HepG2 (cell line): Measurements from ENCODE around the gene IP6K3. TPM values are rescaled to one million over a fixed set of nuclear protein-coding genes. Genes with fewer than 3 reads are reported as not detected.

Source experiments
- ATAC-seq: fragments of 200-7000 bp; cut with Tn5 transposase; 3 replicates; pipeline ENCODE4 v1.9.1; 2020; ENCODE audit warnings: mild to moderate bottlenecking, moderate library complexity
- BruUV-seq: library from RNA; stranded (reverse); fragments of 400-500 nt; replicated peaks from 2 replicates; lab custom pipeline; 2021; lab: Mats Ljungman, UMichigan
- CTCF ChIA-PET: fragments of 300-600 bp; formaldehyde crosslinking; extraction: SDS; loops from one replicate; lab custom pipeline; 2021; ENCODE audit warnings: low total read pairs, inconsistent platforms, low intra/inter-chr PET ratio; lab: Yijun Ruan, JAX
- POLR2A ChIA-PET: fragments of 350-600 bp; sonication (Branson Sonifier 250); formaldehyde crosslinking; loops from one replicate; lab custom pipeline; 2020; ENCODE audit warnings: antibody characterized with exemption, inconsistent platforms; lab: Yijun Ruan, JAX
- DNase-seq: peaks from one replicate; pipeline ENCODE4 v3.0.0-alpha.2; 2015; ENCODE audit warnings: low spot score
- FAIRE-seq: peaks from 3 replicates; lab custom pipeline; 2011; peaks lifted over from hg19 to GRCh38; lab: Jason Lieb, UNC
- H2AFZ ChIP-seq: one replicate; pipeline ENCODE4 v1.6.1; 2011; ENCODE audit warnings: low read length, inconsistent platforms
- H3K27ac ChIP-seq: fragments of 300-600 bp; 3 replicates; pipeline ENCODE4 v1.8.0; 2011; ENCODE audit warnings: mixed run types, mild to moderate bottlenecking, mixed read lengths, low read length, inconsistent platforms; ENCODE audit not compliant: insufficient read depth; ENCODE audit errors: extremely low read length
- H3K27me3 ChIP-seq, 2 experiments: fragments of 200-600 bp in 1 of 2; 2 replicates in 1 of 2; 3 replicates in 1 of 2; pipeline versions ENCODE4 v1.6.0 to v1.8.0; 2011; ENCODE audit warnings: low read length in 2 of 2, mild to moderate bottlenecking in 2 of 2, moderate library complexity in 2 of 2, inconsistent platforms in 1 of 2; ENCODE audit not compliant: insufficient read depth in 2 of 2, control insufficient read depth in 1 of 2
- H3K36me3 ChIP-seq, 2 experiments: fragments of 200-600 bp in 1 of 2; replicated peaks in 1 of 2; 2 replicates in 1 of 2; 3 replicates in 1 of 2; pipeline versions ENCODE4 v1.5.1 to v1.8.0; 2011; ENCODE audit warnings: low read length in 2 of 2, inconsistent platforms in 1 of 2; ENCODE audit not compliant: insufficient read depth in 2 of 2, control insufficient read depth in 1 of 2
- H3K4me1 ChIP-seq: 2 replicates; pipeline ENCODE4 v1.5.1; 2012; ENCODE audit warnings: low read length, inconsistent platforms; ENCODE audit not compliant: insufficient read depth
- H3K4me2 ChIP-seq: 2 replicates; pipeline ENCODE4 v1.6.0; 2011; ENCODE audit warnings: low read depth, low read length, inconsistent platforms
- H3K4me3 ChIP-seq, 3 experiments: fragments of 200-600 bp in 1 of 3; sonication (generic), shearing (Covaris generic) in 1 of 3; replicated peaks in 1 of 3; 2 replicates each; pipeline ENCODE4 v1.5.1; 2011 to 2016; ENCODE audit warnings: low read length in 3 of 3, inconsistent platforms in 2 of 3, low read depth in 2 of 3, mild to moderate bottlenecking in 2 of 3, control low read depth in 1 of 3, mixed read lengths in 1 of 3; ENCODE audit not compliant: insufficient read depth in 1 of 3
- H3K79me2 ChIP-seq: one replicate; pipeline ENCODE4 v1.6.1; 2011; ENCODE audit warnings: low read length, inconsistent platforms; ENCODE audit not compliant: insufficient read depth
- H3K9ac ChIP-seq: 2 replicates; pipeline ENCODE4 v1.6.0; 2011; ENCODE audit warnings: mild to moderate bottlenecking, low read depth, low read length, inconsistent platforms; ENCODE audit not compliant: insufficient read depth
- H3K9me3 ChIP-seq: 2 replicates; pipeline ENCODE4 v1.5.1; 2012; ENCODE audit warnings: mild to moderate bottlenecking, low read length
- H4K20me1 ChIP-seq: 2 replicates; pipeline ENCODE4 v1.6.0; 2011; ENCODE audit warnings: inconsistent platforms, mild to moderate bottlenecking, low read length, moderate library complexity; ENCODE audit not compliant: insufficient read depth
- BCL3 ChIP-seq: sonication (generic); formaldehyde crosslinking; IDR thresholded peaks from 2 replicates; pipeline ENCODE4 v1.5.1; 2020; ENCODE audit warnings: mild to moderate bottlenecking, missing genetic modification reagents, moderate library complexity
- PHF5A ChIP-seq: IDR thresholded peaks from one replicate; pipeline ENCODE4 v1.6.1; 2018; ENCODE audit warnings: low read depth, missing genetic modification reagents; ENCODE audit not compliant: unreplicated experiment
- RXRB ChIP-seq: IDR thresholded peaks from 2 replicates; pipeline ENCODE4 v1.6.1; 2016; ENCODE audit warnings: borderline replicate concordance, missing genetic modification reagents, missing compliant biosample characterization
- SOX13 ChIP-seq, 3 experiments: fragments of 450-650 bp in 1 of 3; sonication (generic) in 1 of 3; formaldehyde crosslinking in 1 of 3; IDR thresholded peaks in 2 of 3; conservative IDR thresholded peaks in 1 of 3; 2 replicates each; pipeline versions ENCODE4 v1.5.0 to v1.6.1; 2016 to 2020; ENCODE audit warnings: antibody characterized with exemption in 1 of 3, mild to moderate bottlenecking in 1 of 3, missing compliant biosample characterization in 1 of 3, missing genetic modification reagents in 1 of 3, moderate library complexity in 1 of 3
- ZBED4 ChIP-seq: sonication (generic); formaldehyde crosslinking; IDR thresholded peaks from 2 replicates; pipeline ENCODE4 v1.4.0; 2020; ENCODE audit warnings: missing genetic modification reagents, borderline replicate concordance
- ZNF737 ChIP-seq: sonication (generic); formaldehyde crosslinking; IDR thresholded peaks from 2 replicates; pipeline ENCODE4 v1.5.0; 2020; ENCODE audit warnings: missing genetic modification reagents, mild to moderate bottlenecking, borderline replicate concordance
- WGBS: methylation state at CpG from one replicate; pipeline ENCODE4 v1.1.6; 2017; ENCODE audit warnings: low lambda C conversion rate; 5-methylcytosine and 5-hydroxymethylcytosine counted together
- in situ Hi-C: cut with HindIII; loops from 2 replicates; pipeline ENCODE4 v1.10.0; 2017; ENCODE audit warnings: low pct_unique_long_range_greater_than_20kb; ENCODE audit not compliant: extremely low pct_ligation_motif_present
- intact Hi-C: fragments of 100-400 bp; cut with micrococcal nuclease; formaldehyde crosslinking; loops from one replicate; pipeline ENCODE4 v1.10.0; 2022; ENCODE audit not compliant: unreplicated experiment
- polyA plus RNA-seq, 8 experiments: library from polyadenylated mRNA; depleted of rRNA in 3 of 8; stranded (reverse) in 7 of 8; unstranded in 1 of 8; fragments of >200 nt; fragmentation: Illumina TruSeq in 4 of 8; extraction: Trizol in 4 of 8; gene quantifications; 2 replicates each; pipeline versions ENCODE4 v1.2.1 to v1.2.3, GENCODE V29; 2011 to 2016; ENCODE audit warnings: low read depth in 4 of 8, missing spikeins in 1 of 8, mixed read lengths in 1 of 8; ENCODE audit not compliant: insufficient read depth in 1 of 8
- total RNA-seq, 5 experiments: library from RNA; depleted of rRNA; stranded (reverse); fragments of >200 nt; fragmentation: Illumina TruSeq; extraction: Trizol; gene quantifications; 2 replicates each; pipeline ENCODE4 v1.2.3, GENCODE V29; 2016; ENCODE audit warnings: low read depth in 1 of 5

Gene IP6K3
- total and polyA plus RNA-seq, 2 of the 13 experiments (the other 11 are each of a cell fraction or from before 2014, with no cell fraction given): 0.11 to 0.18 TPM

DNA sequence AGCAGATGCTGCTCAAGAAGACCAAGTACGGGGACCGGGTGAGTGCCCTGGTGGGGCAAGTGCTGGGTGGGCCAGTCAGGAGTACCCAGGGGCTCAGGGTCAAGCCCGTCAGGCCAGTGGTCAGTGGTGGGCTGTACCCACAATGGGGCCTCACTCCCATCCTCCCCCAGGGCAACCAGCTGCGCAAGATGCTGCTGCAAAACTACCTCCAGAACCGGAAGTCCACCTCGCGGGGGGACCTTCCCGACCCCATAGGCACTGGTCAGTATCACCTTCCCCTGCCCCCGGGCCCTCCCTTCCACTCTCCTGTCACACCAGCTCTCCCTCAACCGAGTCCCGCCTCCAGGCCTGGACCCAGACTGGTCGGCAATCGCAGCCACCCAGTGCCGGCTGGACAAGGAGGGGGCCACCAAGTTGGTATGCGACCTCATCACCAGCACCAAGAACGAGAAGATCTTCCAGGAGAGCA, 62.2 kb downstream of the IP6K3 start:
- H3K27ac ChIP-seq: no peak overlapping the region
- no peak overlapping the region for H3K4me3 ChIP-seq
- BruUV-seq: no TSS peak
- peaks cover 7 to 34% of the 10 kb centered on the region in 2 experiments; a peak in 3 of 5 replicates for H3K36me3 ChIP-seq
- no peak overlapping the region for H2AFZ ChIP-seq
- H3K27me3 ChIP-seq: no peaks in the 10 kb centered on the region
- WGBS: 97% methylated on average over 14 of the region's 16 CpGs
- H3K4me1 ChIP-seq: no peaks in the 10 kb centered on the region
- in situ Hi-C loops (no loop called here), intact Hi-C loops (no loop called here)
- ChIA-PET CTCF (no interaction called here), POLR2A (no interaction called here)
- H3K9ac ChIP-seq: no peak overlapping the region
- FAIRE-seq: no peak
- TF ChIP-seq PHF5A (CRISPR knock-in tag): no peak
- no peak for TF ChIP-seq ZBED4 (CRISPR knock-in tag)
- TF ChIP-seq SOX13 (IDR thresholded peaks at IDR 0.05): no peak
- TF ChIP-seq SOX13 (CRISPR knock-in tag; conservative IDR thresholded peaks at IDR 0.05 in 1 of 2, IDR thresholded peaks at IDR 0.05 in 1 of 2): no peak
- TF ChIP-seq ZNF737: no peak
- no peak for TF ChIP-seq BCL3 (CRISPR knock-in tag)
- no peak for TF ChIP-seq RXRB (CRISPR knock-in tag)
- H3K4me2 ChIP-seq: no peak overlapping the region
- no peaks in the 10 kb centered on the region for H3K9me3 ChIP-seq
- no peak for ATAC-seq
- H4K20me1 ChIP-seq: no peaks in the 10 kb centered on the region; the same call in 1 of the 2 replicates
- H3K79me2 ChIP-seq: no peaks in the 10 kb centered on the region
- DNase-seq: no peak
